GM21786 (cell line): ENCODE results near the gene IQCF6.
"Not testable (repeated sequence)": the region's sequence is repeated elsewhere in the genome, so short reads cannot be mapped to it uniquely, and the experiment has no call there.

ENCODE experiments used
- ATAC-seq: cut with Tn5 transposase; IDR thresholded peaks from one replicate; pipeline ENCODE4 v1.9.1; 2021; ENCODE audit not compliant: unreplicated experiment

Gene IQCF6

DNA sequence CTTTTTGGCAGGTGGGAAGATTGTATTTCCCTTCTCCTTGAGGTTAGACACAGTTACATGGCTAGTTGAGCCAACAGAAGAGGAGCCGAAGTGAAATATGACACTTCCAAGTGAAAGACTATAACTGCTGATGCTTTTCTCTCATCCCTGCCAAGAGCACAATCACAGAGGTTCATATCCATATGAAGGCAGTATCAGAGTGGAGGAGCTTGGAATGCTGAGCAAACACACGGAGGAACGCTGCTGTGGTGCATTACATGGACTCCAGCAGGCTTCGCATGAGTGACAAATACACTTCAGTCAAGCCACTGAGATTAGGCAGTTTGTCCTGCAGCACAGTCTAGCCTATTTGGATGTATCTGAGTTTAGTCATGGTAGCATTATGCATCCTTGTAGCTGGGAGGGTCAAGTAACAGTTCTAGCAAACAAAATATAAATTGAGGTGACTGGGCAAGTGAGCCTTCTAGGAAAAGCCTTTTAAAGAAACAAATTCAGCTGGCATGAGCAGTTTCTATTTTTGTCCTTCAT lies 5.4 kb downstream of the IQCF6 start:
- no peak for ATAC-seq

DNA sequence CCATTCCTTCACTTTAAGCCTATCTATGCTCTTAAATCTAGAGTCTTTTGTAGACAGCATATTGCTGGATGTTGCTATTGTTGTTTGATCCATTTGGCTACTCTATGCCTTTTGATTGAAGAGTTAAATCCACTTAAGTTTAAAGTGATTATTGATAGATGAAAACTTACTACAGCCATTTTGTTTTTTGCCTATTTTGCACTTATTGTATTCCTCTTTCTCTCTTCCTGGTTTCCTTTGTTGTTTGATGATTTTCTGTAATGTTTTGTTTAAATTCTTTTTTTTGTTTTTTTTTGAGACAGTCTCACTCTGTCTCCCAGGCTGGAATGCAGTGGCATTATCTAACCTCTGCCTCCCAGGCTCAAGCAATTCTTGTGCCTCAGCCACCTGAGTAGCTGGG lies 19.8 kb downstream of the IQCF6 start:
- ATAC-seq: no peak

DNA sequence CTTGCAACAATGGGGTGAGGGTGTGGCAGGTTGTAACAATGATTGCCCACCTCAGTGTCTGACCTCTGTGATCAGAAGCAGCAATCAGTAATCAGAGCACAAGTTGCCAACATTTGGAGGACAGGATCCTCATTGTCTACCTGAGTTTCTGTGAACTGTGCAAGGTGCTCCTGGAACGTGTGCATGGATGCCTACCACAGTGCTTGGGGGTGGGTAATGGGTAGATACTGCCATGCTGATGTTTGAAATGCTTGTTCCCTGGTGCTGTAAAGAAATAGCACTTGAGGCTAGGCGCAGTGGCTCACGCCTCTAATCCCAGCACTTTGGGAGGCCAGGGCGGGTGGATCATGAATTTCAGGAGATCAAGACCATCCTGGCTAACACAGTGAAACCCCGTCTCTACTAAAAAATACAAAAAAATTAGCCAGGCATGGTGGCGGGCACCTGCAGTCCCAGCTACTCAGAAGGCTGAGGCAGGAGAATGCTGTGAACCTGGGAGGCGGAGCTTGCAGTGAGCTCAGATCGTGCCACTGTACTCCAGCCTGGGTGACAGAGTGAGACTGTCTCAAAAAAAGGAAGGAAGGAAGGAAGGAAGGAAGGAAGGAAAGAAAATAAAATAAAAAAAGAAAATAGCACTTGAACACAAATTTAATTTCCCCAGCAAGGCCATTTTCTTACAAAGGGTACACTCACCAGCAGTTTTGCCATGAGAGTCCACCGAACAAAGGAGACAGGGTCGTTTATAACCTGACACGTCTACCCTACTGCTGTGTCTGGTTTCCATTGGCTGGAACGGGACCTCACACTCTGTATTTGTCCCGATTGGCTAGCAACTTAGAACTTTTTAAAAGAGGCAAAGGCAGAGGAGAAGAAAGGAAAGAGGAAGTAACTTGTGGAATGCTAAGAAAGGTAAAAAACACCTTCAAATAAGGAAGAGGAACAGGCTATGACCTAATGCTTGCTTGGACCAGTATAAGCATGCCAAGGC lies 25.0 kb downstream of the IQCF6 start:
- ATAC-seq: not testable (repeated sequence)

DNA sequence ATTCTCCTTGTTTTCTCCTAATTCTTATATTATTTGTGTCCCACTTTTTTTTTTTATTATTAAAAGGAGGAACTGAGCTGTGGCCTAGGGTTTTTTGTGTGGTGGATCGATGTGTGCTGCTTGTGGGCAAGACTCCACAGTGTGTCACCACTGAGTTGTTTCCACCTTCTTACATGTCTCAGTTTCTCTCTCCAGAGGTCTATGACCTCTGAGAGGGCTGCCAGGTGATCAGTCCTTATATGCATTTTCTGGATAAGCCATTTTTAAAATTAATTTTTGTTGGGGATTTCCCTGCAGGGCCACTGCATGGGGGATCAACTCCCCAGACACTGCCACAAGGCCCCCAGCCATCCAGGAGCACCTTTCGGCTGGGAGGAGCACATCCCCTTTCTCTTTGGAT lies 27.8 kb downstream of the IQCF6 start:
- no peak for ATAC-seq

DNA sequence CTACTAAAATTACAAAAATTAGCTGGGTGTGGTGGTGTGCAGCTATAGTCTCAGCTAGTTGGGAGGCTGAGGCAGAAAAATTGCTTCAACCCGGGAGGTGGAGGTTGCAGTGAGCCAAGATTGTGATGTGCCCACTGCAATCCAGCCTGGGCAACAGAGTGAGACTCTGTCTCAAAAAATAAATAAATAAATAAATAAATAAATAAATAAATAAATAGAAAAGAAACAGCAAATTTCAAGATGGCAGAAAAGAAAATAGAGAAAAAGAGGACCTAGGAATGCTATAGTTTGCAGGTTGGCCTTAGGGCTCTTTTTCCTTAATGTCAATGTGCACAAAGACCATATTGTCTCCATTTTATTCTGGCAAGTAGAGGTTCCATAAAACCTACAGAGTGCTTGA lies 28.2 kb downstream of the IQCF6 start:
- ATAC-seq: no peak

DNA sequence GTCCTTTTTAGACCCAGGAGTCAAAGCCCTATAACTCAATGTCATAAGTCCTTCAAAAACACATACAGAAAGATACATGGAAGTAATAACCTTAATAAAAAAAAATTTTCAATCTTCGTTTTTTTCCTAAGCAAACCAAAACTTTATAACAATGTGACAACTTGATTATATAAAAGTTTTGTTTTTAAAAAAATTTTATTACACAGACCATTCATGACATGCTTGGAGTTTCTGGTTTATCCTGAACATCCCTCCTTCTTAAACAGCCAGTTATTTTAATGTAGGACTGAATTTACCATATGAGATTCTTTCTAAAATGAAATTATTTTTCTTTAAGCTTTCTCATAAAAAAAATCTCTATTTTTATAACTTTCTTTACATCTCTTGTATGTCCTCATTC lies 30.7 kb downstream of the IQCF6 start:
- ATAC-seq: no peak

DNA sequence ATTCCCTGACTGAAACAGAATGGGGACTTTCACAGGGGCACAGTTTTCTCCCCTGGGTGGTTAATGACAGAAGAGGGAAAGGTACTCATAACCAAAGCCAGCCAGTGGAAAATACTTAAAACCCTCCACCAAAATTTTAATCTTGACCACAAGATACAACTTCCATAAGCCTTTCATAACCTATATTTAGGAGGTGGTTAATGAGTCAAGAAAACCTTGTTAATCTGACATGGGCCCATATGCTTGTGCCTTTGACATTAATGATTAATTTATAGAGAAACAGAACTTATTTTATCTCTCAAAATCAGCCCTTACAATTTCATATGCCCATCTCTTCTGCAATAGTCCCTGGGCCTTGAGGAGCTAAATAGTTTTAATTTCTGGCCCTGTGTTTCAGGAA lies 31.2 kb downstream of the IQCF6 start:
- ATAC-seq: no peak

DNA sequence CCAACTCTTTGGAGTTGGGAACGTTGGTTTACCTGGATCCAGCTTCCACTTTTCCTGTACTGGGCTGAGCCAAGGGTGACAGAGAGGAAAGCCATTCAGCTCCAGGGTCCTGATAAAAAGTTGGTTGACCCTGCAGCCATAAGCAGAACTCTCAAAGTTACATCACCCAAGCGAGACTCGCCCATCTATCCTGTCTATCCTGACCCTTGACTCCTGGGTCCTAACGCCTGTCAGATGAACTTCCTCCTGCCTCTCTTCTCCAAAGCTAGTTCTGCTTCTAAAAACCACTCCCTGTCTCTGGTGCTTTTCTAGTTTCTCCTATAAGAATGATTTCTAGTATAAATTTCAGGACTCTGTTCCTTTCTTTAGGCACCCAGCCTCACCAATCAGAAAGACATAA lies 36.1 kb downstream of the IQCF6 start:
- ATAC-seq: not testable (repeated sequence)

DNA sequence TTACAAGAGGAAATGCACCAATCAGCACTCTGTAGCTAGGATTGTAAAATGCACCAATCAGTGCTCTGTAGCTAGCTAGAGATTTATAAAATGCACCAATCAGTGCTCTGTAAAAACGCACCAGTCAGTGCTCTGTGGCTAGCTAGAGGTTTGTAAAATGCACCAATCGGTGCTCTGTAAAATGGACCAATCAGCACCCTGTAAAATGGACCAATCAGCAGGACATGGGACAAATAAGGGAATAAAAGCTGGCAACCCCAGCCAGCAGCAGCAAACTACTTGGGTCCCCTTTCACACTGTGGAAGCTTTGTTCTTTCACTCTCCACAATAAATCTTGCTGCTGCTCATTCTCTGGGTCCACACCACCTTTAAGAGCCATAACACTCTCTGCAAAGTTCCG lies 36.7 kb downstream of the IQCF6 start:
- not testable (repeated sequence) for ATAC-seq

DNA sequence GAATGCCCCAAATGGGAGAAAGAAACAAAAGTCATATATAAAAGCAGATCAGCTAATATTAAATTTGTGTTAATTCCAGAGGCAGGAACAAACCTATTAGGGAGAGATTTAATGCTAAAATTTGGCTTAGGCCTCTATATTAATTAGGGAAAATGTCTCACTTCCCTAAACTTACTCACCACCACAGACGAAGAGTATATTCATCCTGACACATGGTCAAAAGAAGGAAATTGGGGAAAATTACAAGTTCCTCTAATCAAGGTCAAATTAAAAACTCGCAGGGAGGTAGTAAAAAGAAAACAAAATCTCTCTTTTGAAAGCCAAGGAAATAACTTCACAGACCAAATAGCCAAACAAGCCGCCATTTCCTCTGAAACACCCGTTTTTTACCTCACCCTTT lies 39.9 kb downstream of the IQCF6 start:
- no peak for ATAC-seq

DNA sequence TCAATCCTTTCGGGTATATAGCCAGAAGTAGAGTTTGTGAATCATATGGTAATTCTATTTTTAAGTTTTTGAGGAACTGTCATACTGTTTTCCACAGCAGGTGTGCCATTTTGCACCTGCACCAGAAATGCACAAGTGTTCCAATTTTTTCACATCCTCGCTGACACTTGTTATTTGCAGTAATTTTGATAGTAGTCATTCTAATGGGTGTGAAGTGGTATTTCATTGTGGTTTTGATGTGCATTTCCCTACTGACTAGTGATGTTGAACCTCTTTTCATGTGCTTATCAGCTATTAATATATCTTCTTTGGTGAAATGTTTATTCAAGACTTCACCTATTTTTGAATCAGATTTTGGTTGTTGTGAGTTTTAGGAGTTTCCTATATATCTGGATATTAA lies 43.1 kb downstream of the IQCF6 start:
- no peak for ATAC-seq

DNA sequence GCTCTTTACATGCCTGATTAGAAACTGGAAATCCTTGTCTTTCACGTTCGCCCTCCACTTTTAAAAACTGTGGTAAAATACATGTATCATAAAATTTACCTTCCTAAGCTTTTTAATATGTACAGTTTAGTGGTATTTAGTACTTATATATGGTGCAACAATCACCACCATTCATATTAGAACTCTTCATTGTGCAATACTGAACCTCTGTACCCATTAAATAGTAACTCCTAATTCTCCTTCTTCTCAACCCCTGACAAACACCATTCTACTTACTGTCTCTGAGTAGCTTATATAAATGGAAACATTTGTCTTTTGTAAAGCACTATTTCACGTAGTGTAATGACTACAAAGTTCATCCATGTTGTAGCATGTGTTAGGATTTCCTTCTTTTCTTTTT lies 44.0 kb downstream of the IQCF6 start:
- ATAC-seq: no peak

DNA sequence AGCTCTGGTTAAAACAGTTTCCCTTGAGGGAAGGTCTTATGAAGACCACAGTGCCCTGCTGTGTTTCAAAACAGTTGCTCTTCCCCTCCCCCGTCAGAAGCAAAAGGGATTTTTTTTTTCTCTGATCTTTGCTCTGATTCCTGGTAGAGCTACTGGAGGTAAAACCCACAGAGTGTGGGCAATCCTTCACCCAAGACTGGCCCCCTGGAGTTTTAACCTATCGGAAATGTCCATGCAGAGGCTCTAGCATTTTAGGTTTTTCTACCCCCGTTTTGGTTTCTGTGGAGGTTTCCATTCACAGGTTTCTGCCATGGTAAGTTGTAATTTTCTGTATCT lies 44.5 kb downstream of the IQCF6 start:
- ATAC-seq: no peak

DNA sequence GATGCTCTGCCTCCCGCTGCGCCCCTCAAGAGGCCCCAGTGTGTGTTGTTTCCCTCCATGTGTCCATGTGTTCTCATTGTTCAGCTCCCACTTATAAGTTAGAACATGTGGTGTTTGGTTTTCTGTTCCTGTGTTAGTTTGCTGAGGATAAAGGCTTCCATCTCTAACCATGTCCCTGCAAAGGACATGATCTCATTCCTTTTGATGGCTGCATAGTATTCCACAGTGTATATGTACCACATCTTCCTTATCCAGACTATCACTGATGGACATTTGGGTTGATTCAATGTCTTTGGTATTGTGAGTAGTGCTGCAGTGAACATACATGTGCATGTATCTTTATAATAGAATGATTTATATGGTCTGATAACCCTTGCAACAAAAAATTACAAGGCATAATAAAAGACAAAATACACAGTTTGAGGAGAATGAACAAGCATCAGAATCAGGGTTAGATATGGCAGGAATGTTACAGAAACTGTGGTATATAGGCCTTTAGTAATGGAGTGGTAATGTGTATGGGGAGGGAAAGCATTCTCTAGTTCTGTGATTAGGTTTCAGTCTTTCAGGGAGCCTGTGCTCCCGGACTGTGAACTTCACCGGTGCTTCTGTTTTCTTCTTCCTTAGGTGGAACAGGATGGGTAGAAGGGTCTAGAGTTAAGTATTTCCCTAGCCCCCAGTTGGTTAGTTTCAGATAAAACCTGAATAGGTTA lies 45.0 kb downstream of the IQCF6 start:
- ATAC-seq: no peak

DNA sequence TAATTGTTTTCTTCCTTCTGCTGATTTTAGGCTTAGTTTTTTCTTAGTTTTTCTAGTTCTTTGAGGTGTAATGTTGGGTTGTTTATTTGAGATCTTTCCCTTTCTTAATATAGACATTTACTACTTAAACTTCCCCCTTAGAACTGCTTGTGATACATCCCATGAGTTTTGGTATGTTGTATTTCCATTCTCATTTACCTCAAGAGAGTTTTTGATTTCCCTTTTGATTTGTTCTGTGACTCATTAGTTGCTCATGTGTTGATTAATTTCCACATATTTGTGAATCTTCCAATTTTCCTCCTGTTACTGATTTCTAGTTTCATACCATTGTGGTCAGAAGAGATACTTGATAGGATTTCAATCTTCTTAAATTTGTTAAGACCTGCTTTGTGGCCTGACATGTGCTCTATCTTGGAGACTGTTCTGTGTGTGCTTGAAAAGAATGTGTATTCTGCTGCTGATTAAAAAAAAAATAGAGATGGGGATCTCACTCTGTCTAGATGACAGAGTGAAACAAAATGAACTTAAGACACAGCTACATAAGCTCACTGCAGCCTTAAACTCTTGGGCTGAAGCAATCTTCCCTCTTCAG lies 49.9 kb downstream of the IQCF6 start:
- no peak for ATAC-seq
